DND-41 (cell line): Measurements from ENCODE around the gene GFM1.

Experiments used
- ATAC-seq: fragments of 200-7000 bp; cut with Tn5 transposase; 3 replicates; pipeline ENCODE4 v1.9.1; 2021; ENCODE audit warnings: low read depth; ENCODE audit not compliant: insufficient read depth
- DNase-seq: peaks from one replicate; pipeline ENCODE4 v3.0.0-alpha.2; 2020
- H2AFZ ChIP-seq: 2 replicates; pipeline ENCODE4 v1.6.0; 2012; ENCODE audit warnings: low read depth, low read length
- H3K27ac ChIP-seq: 2 replicates; pipeline ENCODE4 v1.5.1; 2012; ENCODE audit warnings: low read length, inconsistent platforms
- H3K27me3 ChIP-seq: fragments of 200-600 bp; sonication (generic); 2 replicates; pipeline ENCODE4 v1.6.0; 2012; ENCODE audit warnings: low read length, mild to moderate bottlenecking, inconsistent platforms; ENCODE audit not compliant: insufficient read depth, poor library complexity
- H3K36me3 ChIP-seq: 2 replicates; pipeline ENCODE4 v1.5.1; 2012; ENCODE audit warnings: low read length, inconsistent platforms; ENCODE audit not compliant: insufficient read depth
- H3K4me1 ChIP-seq: 2 replicates; pipeline ENCODE4 v1.5.1; 2012; ENCODE audit warnings: mild to moderate bottlenecking, low read length; ENCODE audit not compliant: insufficient read depth
- H3K4me2 ChIP-seq: 2 replicates; pipeline ENCODE4 v1.6.0; 2012; ENCODE audit warnings: mild to moderate bottlenecking, moderate library complexity, low read length, inconsistent platforms; ENCODE audit not compliant: insufficient read depth
- H3K4me3 ChIP-seq, 2 experiments: fragments of 200-600 bp in 1 of 2; shearing (Covaris generic) in 1 of 2; 2 replicates each; pipeline ENCODE4 v1.5.1; 2012 to 2016; ENCODE audit warnings: inconsistent platforms in 2 of 2, low read length in 2 of 2, mild to moderate bottlenecking in 2 of 2, low read depth in 1 of 2, moderate library complexity in 1 of 2
- H3K79me2 ChIP-seq: 2 replicates; pipeline ENCODE4 v1.6.0; 2012; ENCODE audit warnings: low read length, inconsistent platforms; ENCODE audit not compliant: insufficient read depth
- H3K9ac ChIP-seq: 2 replicates; pipeline ENCODE4 v1.6.0; 2012; ENCODE audit warnings: low read depth, mild to moderate bottlenecking, inconsistent platforms, low read length, moderate library complexity
- H3K9me3 ChIP-seq: 2 replicates; pipeline ENCODE4 v1.5.1; 2012; ENCODE audit warnings: low read length, moderate library complexity, mild to moderate bottlenecking, inconsistent platforms; ENCODE audit not compliant: insufficient read depth, severe bottlenecking
- H4K20me1 ChIP-seq: 2 replicates; pipeline ENCODE4 v1.6.0; 2012; ENCODE audit warnings: low read length; ENCODE audit not compliant: insufficient read depth
- EZH2 ChIP-seq: IDR thresholded peaks from 3 replicates; pipeline ENCODE4 v1.6.1; 2012; ENCODE audit warnings: borderline replicate concordance, low read depth, mild to moderate bottlenecking, moderate library complexity, low read length, inconsistent platforms; ENCODE audit not compliant: severe bottlenecking
- TF ChIP-seq, protein P1 (sequence below): IDR thresholded peaks from 2 replicates; pipeline ENCODE4 v1.5.1; 2012; ENCODE audit warnings: borderline replicate concordance, low read length, moderate library complexity, mild to moderate bottlenecking; ENCODE audit not compliant: poor library complexity, severe bottlenecking; ENCODE audit errors: extremely low read depth

The GFM1 gene

DNA sequence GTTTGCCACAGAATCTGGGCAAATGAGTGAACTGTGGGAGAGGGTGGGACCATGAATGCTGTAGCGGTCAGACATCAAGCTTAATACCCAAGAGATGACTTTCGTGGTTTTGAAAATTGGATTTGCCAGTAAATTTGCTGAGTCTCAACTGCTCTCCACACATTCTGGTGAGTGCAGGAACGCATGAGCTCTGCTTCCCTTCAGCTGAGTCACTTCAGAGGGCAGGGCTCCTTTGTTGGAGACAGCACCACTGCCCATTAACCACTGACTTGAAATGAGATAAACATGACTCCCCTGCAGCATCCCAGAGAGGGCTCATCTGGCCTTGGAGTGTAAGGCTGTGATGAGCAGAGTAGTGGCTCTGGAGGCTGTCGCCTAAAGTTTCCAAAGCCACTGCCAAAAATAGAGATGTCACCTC lies 65.3 kb downstream of the GFM1 start:
- no peak overlapping the region for H3K27ac ChIP-seq
- no peaks in the 10 kb centered on the region for H4K20me1 ChIP-seq
- H3K9me3 ChIP-seq: no peaks in the 10 kb centered on the region
- ATAC-seq (no peak), DNase-seq (no peak)
- H3K4me3 ChIP-seq: no peak overlapping the region
- no peaks in the 10 kb centered on the region for H3K4me1 ChIP-seq
- peaks cover 48% of the 10 kb centered on the region; the same call in 1 of the 2 replicates for H3K36me3 ChIP-seq
- TF ChIP-seq, protein P1, sequence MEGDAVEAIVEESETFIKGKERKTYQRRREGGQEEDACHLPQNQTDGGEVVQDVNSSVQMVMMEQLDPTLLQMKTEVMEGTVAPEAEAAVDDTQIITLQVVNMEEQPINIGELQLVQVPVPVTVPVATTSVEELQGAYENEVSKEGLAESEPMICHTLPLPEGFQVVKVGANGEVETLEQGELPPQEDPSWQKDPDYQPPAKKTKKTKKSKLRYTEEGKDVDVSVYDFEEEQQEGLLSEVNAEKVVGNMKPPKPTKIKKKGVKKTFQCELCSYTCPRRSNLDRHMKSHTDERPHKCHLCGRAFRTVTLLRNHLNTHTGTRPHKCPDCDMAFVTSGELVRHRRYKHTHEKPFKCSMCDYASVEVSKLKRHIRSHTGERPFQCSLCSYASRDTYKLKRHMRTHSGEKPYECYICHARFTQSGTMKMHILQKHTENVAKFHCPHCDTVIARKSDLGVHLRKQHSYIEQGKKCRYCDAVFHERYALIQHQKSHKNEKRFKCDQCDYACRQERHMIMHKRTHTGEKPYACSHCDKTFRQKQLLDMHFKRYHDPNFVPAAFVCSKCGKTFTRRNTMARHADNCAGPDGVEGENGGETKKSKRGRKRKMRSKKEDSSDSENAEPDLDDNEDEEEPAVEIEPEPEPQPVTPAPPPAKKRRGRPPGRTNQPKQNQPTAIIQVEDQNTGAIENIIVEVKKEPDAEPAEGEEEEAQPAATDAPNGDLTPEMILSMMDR: no peak
- TF ChIP-seq EZH2: no peak
- no peak overlapping the region for H2AFZ ChIP-seq
- no peaks in the 10 kb centered on the region for H3K79me2 ChIP-seq
- no peak overlapping the region for H3K4me2 ChIP-seq
- H3K27me3 ChIP-seq: no peaks in the 10 kb centered on the region
- no peak overlapping the region for H3K9ac ChIP-seq

DNA sequence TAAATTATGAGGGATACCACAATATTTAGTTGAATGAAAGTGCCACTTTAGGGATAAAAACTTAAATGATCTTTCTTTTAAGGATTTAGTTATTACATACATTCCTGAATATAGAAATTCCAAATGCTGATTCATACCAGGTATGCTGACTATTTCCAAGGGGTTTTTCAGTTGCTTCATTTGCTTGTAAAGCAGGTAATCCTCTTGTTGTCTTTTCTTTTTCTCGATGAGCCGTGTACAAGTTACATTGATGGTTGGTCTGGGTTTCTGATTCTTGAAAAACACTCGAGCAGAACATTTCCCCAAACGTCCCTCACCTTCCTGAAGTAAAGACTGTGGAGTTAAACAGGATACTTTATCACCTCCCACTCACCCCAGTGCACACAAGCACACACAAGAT lies 66.3 kb downstream of the GFM1 start:
- Histone ChIP-seq H4K20me1 (no peaks in the 10 kb centered on the region), H3K4me3 (no peak overlapping the region), H3K4me2 (no peak overlapping the region), H3K27ac (no peak overlapping the region), H3K36me3 (peaks cover 39% of the 10 kb centered on the region; the same call in 1 of the 2 replicates), H2AFZ (no peak overlapping the region), H3K4me1 (no peaks in the 10 kb centered on the region), H3K27me3 (no peaks in the 10 kb centered on the region), H3K9me3 (no peaks in the 10 kb centered on the region), H3K9ac (no peak overlapping the region), H3K79me2 (no peaks in the 10 kb centered on the region)
- no peak for ATAC-seq
- TF ChIP-seq, protein P1: no peak
- TF ChIP-seq EZH2: no peak
- DNase-seq: no peak

- ATAC-seq: no peak
- Histone ChIP-seq H3K36me3 (peaks cover 39% of the 10 kb centered on the region; the same call in 1 of the 2 replicates), H4K20me1 (no peaks in the 10 kb centered on the region), H3K27me3 (no peaks in the 10 kb centered on the region), H2AFZ (no peak overlapping the region), H3K9me3 (no peaks in the 10 kb centered on the region), H3K4me1 (no peaks in the 10 kb centered on the region), H3K79me2 (no peaks in the 10 kb centered on the region), H3K9ac (no peak overlapping the region), H3K27ac (no peak overlapping the region), H3K4me2 (no peak overlapping the region), H3K4me3 (no peak overlapping the region)
- DNase-seq: no peak
- TF ChIP-seq, protein P1: no peak
These were observed 67.6 kb downstream of the GFM1 start for GRCh38 chr3:158711886-158712285.

GRCh38 chr3:158712443-158712842 lies 68.1 kb downstream of the GFM1 start:
- Histone ChIP-seq H3K4me2 (no peak overlapping the region), H3K4me3 (no peak overlapping the region), H4K20me1 (no peaks in the 10 kb centered on the region), H3K9ac (no peak overlapping the region), H2AFZ (no peak overlapping the region), H3K79me2 (no peaks in the 10 kb centered on the region), H3K27ac (no peak overlapping the region), H3K27me3 (no peaks in the 10 kb centered on the region), H3K4me1 (no peaks in the 10 kb centered on the region), H3K9me3 (no peaks in the 10 kb centered on the region), H3K36me3 (peaks cover 34% of the 10 kb centered on the region; the same call in 1 of the 2 replicates)
- no peak for TF ChIP-seq EZH2
- TF ChIP-seq, protein P1: no peak
- DNase-seq (no peak), ATAC-seq (no peak)
